Endothelial cell of umbilical vein (primary cell): Measurements from ENCODE around the gene KCNG3. TPM values are rescaled to one million over a fixed set of nuclear protein-coding genes. Genes with fewer than 3 reads are reported as not detected.

Experiments used
- BruUV-seq: library from RNA; stranded (reverse); fragments of 400-500 nt; replicated peaks from 2 replicates; lab custom pipeline; 2021; lab: Mats Ljungman, UMichigan
- CTCF ChIA-PET: fragments of 300-600, 350-600 bp; sonication (Branson Sonifier 250); formaldehyde crosslinking; loops from one replicate; lab custom pipeline; 2021; ENCODE audit warnings: antibody characterized with exemption, inconsistent platforms; lab: Charles Lee
- POLR2A ChIA-PET: fragments of 300-600, 350-600 bp; sonication (Branson Sonifier 250); formaldehyde crosslinking; loops from one replicate; lab custom pipeline; 2021; ENCODE audit warnings: antibody characterized with exemption, inconsistent platforms; lab: Charles Lee
- DNase-seq: peaks from one replicate; pipeline ENCODE4 v3.0.0-alpha.2; 2011; ENCODE audit warnings: low read depth, low spot score
- FAIRE-seq: peaks from 2 replicates; lab custom pipeline; 2011; peaks lifted over from hg19 to GRCh38; lab: Jason Lieb, UNC
- H2AFZ ChIP-seq: 2 replicates; pipeline ENCODE4 v1.6.0; 2012; ENCODE audit warnings: low read depth, low read length, control low read depth, inconsistent platforms
- H3K27ac ChIP-seq: 2 replicates; pipeline ENCODE4 v1.5.1; 2011; ENCODE audit warnings: low read depth, mild to moderate bottlenecking, control low read depth, low read length, moderate library complexity; ENCODE audit not compliant: insufficient read depth
- H3K27me3 ChIP-seq, 2 experiments: 2 replicates each; pipeline versions ENCODE4 v1.6.0 to v1.6.1; 2011; ENCODE audit warnings: low read length in 2 of 2, mixed read lengths in 1 of 2; ENCODE audit not compliant: control insufficient read depth in 2 of 2, insufficient read depth in 2 of 2
- H3K36me3 ChIP-seq, 2 experiments: 2 replicates in 1 of 2; 3 replicates in 1 of 2; pipeline ENCODE4 v1.5.1; 2011; ENCODE audit warnings: low read length in 2 of 2, mild to moderate bottlenecking in 1 of 2, moderate library complexity in 1 of 2; ENCODE audit not compliant: control insufficient read depth in 2 of 2, insufficient read depth in 2 of 2; ENCODE audit errors: extremely low read depth in 1 of 2
- H3K4me1 ChIP-seq: 3 replicates; pipeline ENCODE4 v1.5.1; 2011; ENCODE audit warnings: mild to moderate bottlenecking, low read length; ENCODE audit not compliant: control insufficient read depth, insufficient read depth; ENCODE audit errors: extremely low read depth
- H3K4me2 ChIP-seq: 2 replicates; pipeline ENCODE4 v1.6.1; 2011; ENCODE audit warnings: low read length, control low read depth, mixed read lengths; ENCODE audit not compliant: insufficient read depth
- H3K4me3 ChIP-seq, 3 experiments: fragments of 200-600 bp in 1 of 3; sonication (generic), shearing (Covaris generic) in 1 of 3; replicated peaks in 1 of 3; 2 replicates each; pipeline ENCODE4 v1.5.1; 2011 to 2016; ENCODE audit warnings: control low read depth in 3 of 3, low read length in 3 of 3, mild to moderate bottlenecking in 2 of 3, inconsistent platforms in 1 of 3, low read depth in 1 of 3, moderate library complexity in 1 of 3; ENCODE audit not compliant: insufficient read depth in 1 of 3
- H3K79me2 ChIP-seq: 2 replicates; pipeline ENCODE4 v1.6.0; 2012; ENCODE audit warnings: low read length, inconsistent platforms; ENCODE audit not compliant: control insufficient read depth, insufficient read depth
- H3K9ac ChIP-seq: replicated peaks from 2 replicates; pipeline ENCODE3; 2011; ENCODE audit warnings: low read length, control low read depth; ENCODE audit not compliant: insufficient read depth; ENCODE audit errors: extremely low read depth
- H3K9me1 ChIP-seq: replicated peaks from 3 replicates; pipeline ENCODE4 v1.6.0; 2011; ENCODE audit warnings: mild to moderate bottlenecking, low read length; ENCODE audit not compliant: control insufficient read depth, insufficient read depth; ENCODE audit errors: extremely low read depth
- H3K9me3 ChIP-seq: replicated peaks from 2 replicates; pipeline ENCODE4 v1.5.1; 2012; ENCODE audit warnings: low read length, inconsistent platforms; ENCODE audit not compliant: control insufficient read depth, insufficient read depth
- H4K20me1 ChIP-seq: replicated peaks from 2 replicates; pipeline ENCODE3; 2011; ENCODE audit warnings: mild to moderate bottlenecking, low read length; ENCODE audit not compliant: control insufficient read depth, insufficient read depth; ENCODE audit errors: extremely low read depth
- CTCF ChIP-seq, 2 donors: IDR thresholded peaks; 1 replicate in 1 of 2; 2 replicates in 1 of 2; pipeline ENCODE4 v1.5.1; 2011; ENCODE audit warnings: low read length in 2 of 2, mild to moderate bottlenecking in 2 of 2, moderate library complexity in 2 of 2, control low read depth in 1 of 2, inconsistent platforms in 1 of 2, low read depth in 1 of 2; ENCODE audit not compliant: insufficient read depth in 1 of 2; ENCODE audit errors: extremely low read depth in 1 of 2
- EZH2 ChIP-seq: IDR thresholded peaks from 2 replicates; pipeline ENCODE4 v1.6.1; 2012; ENCODE audit warnings: borderline replicate concordance, low read depth, mild to moderate bottlenecking, moderate library complexity, low read length, inconsistent platforms; ENCODE audit not compliant: severe bottlenecking
- FOS ChIP-seq: IDR thresholded peaks from 2 replicates; pipeline ENCODE4 v1.6.1; 2011; ENCODE audit warnings: mild to moderate bottlenecking, low read length, moderate library complexity, borderline replicate concordance; ENCODE audit not compliant: insufficient read depth
- GATA2 ChIP-seq: IDR thresholded peaks from 2 replicates; pipeline ENCODE4 v1.7.0; 2011; ENCODE audit warnings: low read depth, mild to moderate bottlenecking, moderate library complexity, mixed read lengths, low read length; ENCODE audit not compliant: insufficient read length, insufficient read depth
- JUN ChIP-seq: IDR thresholded peaks from 2 replicates; pipeline ENCODE4 v1.6.1; 2011; ENCODE audit warnings: borderline replicate concordance, low read depth; ENCODE audit not compliant: insufficient read length, insufficient read depth
- MAX ChIP-seq: IDR thresholded peaks from 2 replicates; pipeline ENCODE4 v1.6.1; 2011; ENCODE audit not compliant: insufficient read depth, insufficient read length
- MYC ChIP-seq: IDR thresholded peaks from one replicate; pipeline ENCODE4 v1.6.1; 2011; ENCODE audit warnings: mild to moderate bottlenecking, low read depth, low read length
- POLR2A ChIP-seq: IDR thresholded peaks from 2 replicates; pipeline ENCODE4 v1.6.1; 2012; ENCODE audit warnings: low read depth, mild to moderate bottlenecking, control low read depth, low read length
- POLR2AphosphoS5 ChIP-seq: IDR thresholded peaks from 2 replicates; pipeline ENCODE4 v1.6.1; 2012; ENCODE audit warnings: low read depth, mild to moderate bottlenecking, control low read depth, low read length, moderate library complexity; ENCODE audit not compliant: insufficient read depth
- dilution Hi-C: fragments of 300-500 bp; cut with MboI; formaldehyde crosslinking; loops from one replicate; pipeline ENCODE4 v1.15.0; 2019; ENCODE audit warnings: low sequenced_read_pairs; ENCODE audit not compliant: extremely low pct_ligation_motif_present
- intact Hi-C: fragments of 100-400 bp; cut with micrococcal nuclease; formaldehyde crosslinking; loops from one replicate; pipeline ENCODE4 v1.10.0; 2022
- polyA plus RNA-seq, 4 experiments: library from polyadenylated mRNA; depleted of rRNA in 3 of 4; stranded (reverse) in 3 of 4; unstranded in 1 of 4; fragments of >200 nt; gene quantifications; 2 replicates each; pipeline versions ENCODE4 v1.2.1 to v1.2.3, GENCODE V29; 2011 to 2012; ENCODE audit warnings: missing spikeins in 1 of 4
- total RNA-seq: library from RNA; stranded (reverse); gene quantifications from 2 replicates; pipeline ENCODE4 v1.2.3, GENCODE V29; 2021

KCNG3 gene
- total and polyA plus RNA-seq, 2 donors (not counting 3 experiments of a cell fraction or from before 2014, with no cell fraction given) = 0.15 TPM; not detected in 1

GRCh38 chr2:42448163-42448562, 45.6 kb downstream of the KCNG3 start:
- no peaks in the 10 kb centered on the region for H3K9me1 ChIP-seq
- DNase-seq (no peak), FAIRE-seq (no peak)
- no peak overlapping the region for H3K9ac ChIP-seq
- H3K9me3 ChIP-seq = no peaks in the 10 kb centered on the region
- dilution Hi-C loops = no loop called here
- H3K4me2 ChIP-seq = no peak overlapping the region
- H3K4me1 ChIP-seq = no peaks in the 10 kb centered on the region
- no peak for TF ChIP-seq EZH2
- TF ChIP-seq POLR2AphosphoS5 = no peak
- ChIA-PET CTCF (no interaction called here), POLR2A (no interaction called here)
- no peaks in the 10 kb centered on the region for H3K36me3 ChIP-seq
- H3K27me3 ChIP-seq = no peaks in the 10 kb centered on the region
- no peaks in the 10 kb centered on the region for H4K20me1 ChIP-seq
- H3K27ac ChIP-seq = no peak overlapping the region
- H3K79me2 ChIP-seq = no peaks in the 10 kb centered on the region
- no TSS peak for BruUV-seq
- H3K4me3 ChIP-seq = no peak overlapping the region
- intact Hi-C loops = no loop called here
- H2AFZ ChIP-seq = no peak overlapping the region

GRCh38 chr2:42446503-42447271, 47.1 kb downstream of the KCNG3 start:
- Histone ChIP-seq H3K79me2 (no peaks in the 10 kb centered on the region), H3K9me3 (no peaks in the 10 kb centered on the region), H3K27me3 (no peaks in the 10 kb centered on the region), H3K9me1 (no peaks in the 10 kb centered on the region), H3K27ac (no peak overlapping the region), H3K4me2 (no peak overlapping the region), H3K4me1 (no peaks in the 10 kb centered on the region), H2AFZ (no peak overlapping the region), H3K36me3 (no peaks in the 10 kb centered on the region), H3K9ac (no peak overlapping the region), H3K4me3 (no peak overlapping the region), H4K20me1 (no peaks in the 10 kb centered on the region)
- CTCF ChIA-PET = no interaction called here
- DNase-seq = no peak
- no TSS peak for BruUV-seq
- FAIRE-seq = no peak
- dilution Hi-C loops (no loop called here), intact Hi-C loops (no loop called here)
- TF ChIP-seq MYC = no peak
- no peak for TF ChIP-seq POLR2AphosphoS5
- no peak for TF ChIP-seq GATA2
- TF ChIP-seq EZH2 = no peak
- no peak for TF ChIP-seq MAX
- TF ChIP-seq JUN = no peak
- TF ChIP-seq FOS = no peak
- TF ChIP-seq CTCF (IDR thresholded peaks at IDR 0.05; ENCODE audit: extremely low read depth in 1 of 2, insufficient read depth in 1 of 2, low read depth in 1 of 2, low read length in 2 of 2) = no peak
- no peak for TF ChIP-seq POLR2A
- POLR2A ChIA-PET = no interaction called here
